Measurements from ENCODE around the gene GRSF1. TPM values are rescaled to one million over a fixed set of nuclear protein-coding genes. Genes with fewer than 3 reads are reported as not detected.

Gene GRSF1
- total and polyA plus RNA-seq, 2 of the 13 experiments (the other 11 are each of a cell fraction or from before 2014, with no cell fraction given): 66.5 to 103 TPM

DNA sequence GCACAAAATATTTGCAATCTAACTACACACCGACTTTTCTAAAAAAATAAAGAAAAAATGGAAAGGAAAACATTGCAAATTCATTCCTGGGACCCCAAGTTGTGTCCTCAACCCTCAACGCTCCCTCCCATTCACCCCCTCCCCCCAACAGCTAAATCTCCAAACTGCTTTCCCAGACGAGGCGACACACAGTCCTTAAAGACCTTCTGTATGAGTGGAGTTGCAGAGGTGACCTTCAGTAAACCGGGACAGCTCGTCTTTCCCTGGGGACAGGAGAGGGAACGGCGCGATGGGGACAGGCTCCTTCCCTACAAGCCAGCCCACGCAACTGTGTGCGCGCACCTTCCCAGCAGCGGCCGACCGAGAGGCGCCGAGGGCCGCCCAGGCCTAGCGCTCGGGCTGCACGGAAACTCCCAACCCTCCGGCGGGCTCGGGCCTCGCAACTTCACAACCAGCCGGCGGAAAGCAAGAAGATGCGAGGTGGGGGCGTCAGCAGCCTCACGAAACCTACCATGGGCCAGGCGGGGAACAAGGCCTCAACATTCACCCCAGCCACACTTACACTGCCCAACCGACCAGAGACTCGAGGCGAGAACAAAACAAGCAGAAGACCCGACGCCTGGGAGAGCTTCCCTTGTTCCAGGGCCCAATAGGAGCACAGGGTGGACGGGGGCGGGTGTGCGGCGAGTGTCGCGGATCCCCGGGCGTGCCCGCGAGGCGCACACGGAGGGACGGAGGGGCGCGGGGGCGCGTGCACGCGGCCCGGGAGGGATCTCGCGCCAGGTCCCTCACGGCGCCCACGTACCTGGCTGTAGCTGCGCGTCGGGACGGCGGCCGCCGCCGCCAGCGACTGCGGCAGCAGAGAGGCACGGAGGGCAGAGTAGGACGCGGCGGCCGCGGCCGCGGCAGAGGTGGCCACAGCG, 763 bp downstream of the GRSF1 start (continued):
- TF ChIP-seq CTCF (CRISPR knock-in tag; IDR thresholded peaks at IDR 0.05) (0 out of 2 replicates have a peak, but pooled peaks have one; percentile 3), CBX5 (CRISPR knock-in tag; IDR thresholded peaks at IDR 0.05; ENCODE audit: borderline replicate concordance) (no peak), MED13 (CRISPR knock-in tag; IDR thresholded peaks at IDR 0.05) (no peak), ZNF773 (CRISPR knock-in tag; IDR thresholded peaks at IDR 0.05; ENCODE audit: borderline replicate concordance) (no peak), ZNF556 (CRISPR knock-in tag; IDR thresholded peaks at IDR 0.05; ENCODE audit: borderline replicate concordance) (no peak), HDAC1 (CRISPR knock-in tag; IDR thresholded peaks at IDR 0.05) (0 out of 2 replicates have a peak, but pooled peaks have one; percentile 35), ARHGAP35 (CRISPR knock-in tag; IDR thresholded peaks at IDR 0.05; ENCODE audit: borderline replicate concordance) (0 out of 2 replicates have a peak, but pooled peaks have one; percentile 43), ZNF644 (CRISPR knock-in tag; IDR thresholded peaks at IDR 0.05; ENCODE audit: low read depth) (no peak), ZNF607 (CRISPR knock-in tag; IDR thresholded peaks at IDR 0.05; ENCODE audit: borderline replicate concordance) (peak; percentile 56; the same call in 1 of the 2 replicates), MXI1 (IDR thresholded peaks at IDR 0.05; ENCODE audit: borderline replicate concordance, low read depth, low read length) (no peak), GRHL1 (CRISPR knock-in tag; conservative IDR thresholded peaks at IDR 0.05) (no peak), SMAD9 (CRISPR knock-in tag; IDR thresholded peaks at IDR 0.05) (no peak), ZNF496 (CRISPR knock-in tag; IDR thresholded peaks at IDR 0.05; ENCODE audit: insufficient replicate concordance) (no peak), SPEN (CRISPR knock-in tag; IDR thresholded peaks at IDR 0.05; ENCODE audit: low read depth) (peak; percentile 31), FOXK2 (IDR thresholded peaks at IDR 0.05) (no peak), CC2D1A (CRISPR knock-in tag; IDR thresholded peaks at IDR 0.05) (no peak), ZNF777 (CRISPR knock-in tag; IDR thresholded peaks at IDR 0.05) (peak; percentile 33; the same call in 1 of the 2 replicates), ZNF510 (CRISPR knock-in tag; IDR thresholded peaks at IDR 0.05; ENCODE audit: low read depth) (peak; percentile 51; the same call in 1 of the 2 replicates), ZNF615 (CRISPR knock-in tag; IDR thresholded peaks at IDR 0.05; ENCODE audit: borderline replicate concordance) (no peak), ZNF468 (CRISPR knock-in tag; IDR thresholded peaks at IDR 0.05) (no peak; the same call in 1 of the 2 replicates)
- TF ChIP-seq, protein P1, sequence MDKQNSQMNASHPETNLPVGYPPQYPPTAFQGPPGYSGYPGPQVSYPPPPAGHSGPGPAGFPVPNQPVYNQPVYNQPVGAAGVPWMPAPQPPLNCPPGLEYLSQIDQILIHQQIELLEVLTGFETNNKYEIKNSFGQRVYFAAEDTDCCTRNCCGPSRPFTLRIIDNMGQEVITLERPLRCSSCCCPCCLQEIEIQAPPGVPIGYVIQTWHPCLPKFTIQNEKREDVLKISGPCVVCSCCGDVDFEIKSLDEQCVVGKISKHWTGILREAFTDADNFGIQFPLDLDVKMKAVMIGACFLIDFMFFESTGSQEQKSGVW (CRISPR knock-in tag; IDR thresholded peaks at IDR 0.05; ENCODE audit: borderline replicate concordance): 0 out of 2 replicates have a peak, but pooled peaks have one; percentile 76
- TF ChIP-seq, protein P2, sequence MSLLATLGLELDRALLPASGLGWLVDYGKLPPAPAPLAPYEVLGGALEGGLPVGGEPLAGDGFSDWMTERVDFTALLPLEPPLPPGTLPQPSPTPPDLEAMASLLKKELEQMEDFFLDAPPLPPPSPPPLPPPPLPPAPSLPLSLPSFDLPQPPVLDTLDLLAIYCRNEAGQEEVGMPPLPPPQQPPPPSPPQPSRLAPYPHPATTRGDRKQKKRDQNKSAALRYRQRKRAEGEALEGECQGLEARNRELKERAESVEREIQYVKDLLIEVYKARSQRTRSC (CRISPR knock-in tag; IDR thresholded peaks at IDR 0.05; ENCODE audit: low read depth): no peak
- TF ChIP-seq, protein P3, sequence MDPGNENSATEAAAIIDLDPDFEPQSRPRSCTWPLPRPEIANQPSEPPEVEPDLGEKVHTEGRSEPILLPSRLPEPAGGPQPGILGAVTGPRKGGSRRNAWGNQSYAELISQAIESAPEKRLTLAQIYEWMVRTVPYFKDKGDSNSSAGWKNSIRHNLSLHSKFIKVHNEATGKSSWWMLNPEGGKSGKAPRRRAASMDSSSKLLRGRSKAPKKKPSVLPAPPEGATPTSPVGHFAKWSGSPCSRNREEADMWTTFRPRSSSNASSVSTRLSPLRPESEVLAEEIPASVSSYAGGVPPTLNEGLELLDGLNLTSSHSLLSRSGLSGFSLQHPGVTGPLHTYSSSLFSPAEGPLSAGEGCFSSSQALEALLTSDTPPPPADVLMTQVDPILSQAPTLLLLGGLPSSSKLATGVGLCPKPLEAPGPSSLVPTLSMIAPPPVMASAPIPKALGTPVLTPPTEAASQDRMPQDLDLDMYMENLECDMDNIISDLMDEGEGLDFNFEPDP (CRISPR knock-in tag; conservative IDR thresholded peaks at IDR 0.05): no peak
